HepG2 (cell line): ENCODE data around the gene ESF1. TPM values are rescaled to one million over a fixed set of nuclear protein-coding genes. Genes with fewer than 3 reads are reported as not detected.

Source experiments
- CBX5 ChIP-seq: sonication (generic); formaldehyde crosslinking; IDR thresholded peaks from 2 replicates; pipeline ENCODE4 v1.4.0; 2020; ENCODE audit warnings: missing genetic modification reagents, borderline replicate concordance
- NFE2 ChIP-seq: sonication (generic); formaldehyde crosslinking; IDR thresholded peaks from 2 replicates; pipeline ENCODE4 v1.4.0; 2020; ENCODE audit warnings: missing genetic modification reagents
- PHF21A ChIP-seq: sonication (generic); formaldehyde crosslinking; IDR thresholded peaks from 2 replicates; pipeline ENCODE4 v1.5.0; 2020; ENCODE audit warnings: mild to moderate bottlenecking, missing genetic modification reagents
- SCMH1 ChIP-seq: sonication (generic); formaldehyde crosslinking; IDR thresholded peaks from 2 replicates; pipeline ENCODE4 v1.9.0; 2021; ENCODE audit warnings: missing genetic modification reagents, mild to moderate bottlenecking, borderline replicate concordance
- SIX1 ChIP-seq: sonication (generic); formaldehyde crosslinking; IDR thresholded peaks from 2 replicates; pipeline ENCODE4 v1.4.0; 2020; ENCODE audit warnings: missing genetic modification reagents, borderline replicate concordance
- SOX5 ChIP-seq: IDR thresholded peaks from 2 replicates; pipeline ENCODE4 v1.6.1; 2016; ENCODE audit warnings: borderline replicate concordance
- YEATS4 ChIP-seq: sonication (generic); formaldehyde crosslinking; IDR thresholded peaks from 2 replicates; pipeline ENCODE4 v1.4.0; 2020; ENCODE audit warnings: missing genetic modification reagents, borderline replicate concordance
- ZNF564 ChIP-seq: sonication (generic); formaldehyde crosslinking; IDR thresholded peaks from 2 replicates; pipeline ENCODE4 v1.8.1; 2023; ENCODE audit warnings: mild to moderate bottlenecking, missing genetic modification reagents
- ZNF605 ChIP-seq: sonication (generic); formaldehyde crosslinking; IDR thresholded peaks from 2 replicates; pipeline ENCODE4 v1.8.0; 2022; ENCODE audit warnings: mild to moderate bottlenecking, missing genetic modification reagents
- ZNF670 ChIP-seq: sonication (generic); formaldehyde crosslinking; IDR thresholded peaks from 2 replicates; pipeline ENCODE4 v1.8.0; 2022; ENCODE audit warnings: mild to moderate bottlenecking, missing genetic modification reagents, borderline replicate concordance
- ZSCAN22 ChIP-seq: sonication (generic); formaldehyde crosslinking; IDR thresholded peaks from 2 replicates; pipeline ENCODE4 v1.4.0; 2020; ENCODE audit warnings: mild to moderate bottlenecking, missing genetic modification reagents
- polyA plus RNA-seq, 8 experiments: library from polyadenylated mRNA; depleted of rRNA in 3 of 8; stranded (reverse) in 7 of 8; unstranded in 1 of 8; fragments of >200 nt; fragmentation: Illumina TruSeq in 4 of 8; extraction: Trizol in 4 of 8; gene quantifications; 2 replicates each; pipeline versions ENCODE4 v1.2.1 to v1.2.3, GENCODE V29; 2011 to 2016; ENCODE audit warnings: low read depth in 4 of 8, missing spikeins in 1 of 8, mixed read lengths in 1 of 8; ENCODE audit not compliant: insufficient read depth in 1 of 8
- total RNA-seq, 5 experiments: library from RNA; depleted of rRNA; stranded (reverse); fragments of >200 nt; fragmentation: Illumina TruSeq; extraction: Trizol; gene quantifications; 2 replicates each; pipeline ENCODE4 v1.2.3, GENCODE V29; 2016; ENCODE audit warnings: low read depth in 1 of 5
- TF ChIP-seq, protein P1 (sequence below): sonication (generic); formaldehyde crosslinking; IDR thresholded peaks from 2 replicates; pipeline ENCODE4 v1.9.0; 2021; ENCODE audit warnings: mild to moderate bottlenecking, missing genetic modification reagents
- TF ChIP-seq, protein P2 (sequence below): IDR thresholded peaks from 2 replicates; pipeline ENCODE4 v1.6.1; 2016; ENCODE audit warnings: mild to moderate bottlenecking
- TF ChIP-seq, protein P3 (sequence below): sonication (generic); formaldehyde crosslinking; IDR thresholded peaks from 2 replicates; pipeline ENCODE4 v1.4.0; 2020; ENCODE audit warnings: missing genetic modification reagents, borderline replicate concordance
- TF ChIP-seq, protein P4 (sequence below): IDR thresholded peaks from 2 replicates; pipeline ENCODE4 v1.6.1; 2016; ENCODE audit warnings: missing compliant biosample characterization, missing genetic modification reagents, borderline replicate concordance
- TF ChIP-seq, protein P5 (sequence below), 2 experiments: fragments of 450-650 bp in 1 of 2; sonication (generic) in 1 of 2; formaldehyde crosslinking; IDR thresholded peaks; 2 replicates each; pipeline versions ENCODE4 v1.5.0 to v1.8.0; 2020 to 2022; ENCODE audit warnings: mild to moderate bottlenecking in 1 of 2, missing genetic modification reagents in 1 of 2

The ESF1 gene
- total and polyA plus RNA-seq, 2 of the 13 experiments (the other 11 are each of a cell fraction or from before 2014, with no cell fraction given), result 7.3 to 66.9 TPM

DNA sequence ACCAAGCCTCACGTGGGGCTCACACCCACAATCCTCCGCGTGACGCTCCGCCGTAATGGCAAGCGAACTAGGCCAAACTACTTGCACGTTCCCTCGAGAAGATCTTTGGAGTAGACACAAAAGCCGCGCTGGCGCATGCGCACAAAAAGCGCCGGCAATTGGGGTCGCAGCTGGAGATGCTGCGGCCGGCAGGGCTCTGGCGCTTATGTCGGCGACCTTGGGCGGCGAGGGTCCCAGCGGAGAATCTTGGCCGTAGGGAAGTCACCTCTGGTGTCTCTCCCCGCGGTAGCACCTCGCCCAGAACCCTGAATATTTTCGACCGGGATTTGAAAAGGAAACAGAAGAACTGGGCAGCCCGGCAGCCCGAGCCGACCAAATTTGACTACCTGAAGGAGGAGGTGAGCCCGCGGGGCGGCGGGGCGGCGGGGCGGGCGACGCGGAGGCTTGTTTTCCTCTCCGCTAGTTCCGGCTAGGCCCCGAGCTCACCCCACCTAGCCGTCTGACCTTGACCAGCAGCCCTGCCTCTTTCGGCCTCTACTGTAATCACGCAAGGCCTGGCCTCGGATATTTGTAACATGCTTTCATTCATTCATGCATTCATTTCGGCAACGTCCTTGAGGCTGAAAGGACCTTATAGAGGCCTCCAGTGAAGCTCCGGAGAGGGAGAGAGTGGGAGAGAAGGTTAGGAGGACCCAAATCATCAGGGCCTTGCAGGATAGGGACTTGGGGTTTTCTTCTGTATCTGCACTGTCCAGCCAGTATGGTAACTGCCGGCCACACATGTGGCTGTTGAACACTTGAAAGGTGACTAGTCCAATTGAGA lies at the start of gene ESF1, which contains the start of gene NDUFAF5 (continued):
- TF ChIP-seq, protein P1, sequence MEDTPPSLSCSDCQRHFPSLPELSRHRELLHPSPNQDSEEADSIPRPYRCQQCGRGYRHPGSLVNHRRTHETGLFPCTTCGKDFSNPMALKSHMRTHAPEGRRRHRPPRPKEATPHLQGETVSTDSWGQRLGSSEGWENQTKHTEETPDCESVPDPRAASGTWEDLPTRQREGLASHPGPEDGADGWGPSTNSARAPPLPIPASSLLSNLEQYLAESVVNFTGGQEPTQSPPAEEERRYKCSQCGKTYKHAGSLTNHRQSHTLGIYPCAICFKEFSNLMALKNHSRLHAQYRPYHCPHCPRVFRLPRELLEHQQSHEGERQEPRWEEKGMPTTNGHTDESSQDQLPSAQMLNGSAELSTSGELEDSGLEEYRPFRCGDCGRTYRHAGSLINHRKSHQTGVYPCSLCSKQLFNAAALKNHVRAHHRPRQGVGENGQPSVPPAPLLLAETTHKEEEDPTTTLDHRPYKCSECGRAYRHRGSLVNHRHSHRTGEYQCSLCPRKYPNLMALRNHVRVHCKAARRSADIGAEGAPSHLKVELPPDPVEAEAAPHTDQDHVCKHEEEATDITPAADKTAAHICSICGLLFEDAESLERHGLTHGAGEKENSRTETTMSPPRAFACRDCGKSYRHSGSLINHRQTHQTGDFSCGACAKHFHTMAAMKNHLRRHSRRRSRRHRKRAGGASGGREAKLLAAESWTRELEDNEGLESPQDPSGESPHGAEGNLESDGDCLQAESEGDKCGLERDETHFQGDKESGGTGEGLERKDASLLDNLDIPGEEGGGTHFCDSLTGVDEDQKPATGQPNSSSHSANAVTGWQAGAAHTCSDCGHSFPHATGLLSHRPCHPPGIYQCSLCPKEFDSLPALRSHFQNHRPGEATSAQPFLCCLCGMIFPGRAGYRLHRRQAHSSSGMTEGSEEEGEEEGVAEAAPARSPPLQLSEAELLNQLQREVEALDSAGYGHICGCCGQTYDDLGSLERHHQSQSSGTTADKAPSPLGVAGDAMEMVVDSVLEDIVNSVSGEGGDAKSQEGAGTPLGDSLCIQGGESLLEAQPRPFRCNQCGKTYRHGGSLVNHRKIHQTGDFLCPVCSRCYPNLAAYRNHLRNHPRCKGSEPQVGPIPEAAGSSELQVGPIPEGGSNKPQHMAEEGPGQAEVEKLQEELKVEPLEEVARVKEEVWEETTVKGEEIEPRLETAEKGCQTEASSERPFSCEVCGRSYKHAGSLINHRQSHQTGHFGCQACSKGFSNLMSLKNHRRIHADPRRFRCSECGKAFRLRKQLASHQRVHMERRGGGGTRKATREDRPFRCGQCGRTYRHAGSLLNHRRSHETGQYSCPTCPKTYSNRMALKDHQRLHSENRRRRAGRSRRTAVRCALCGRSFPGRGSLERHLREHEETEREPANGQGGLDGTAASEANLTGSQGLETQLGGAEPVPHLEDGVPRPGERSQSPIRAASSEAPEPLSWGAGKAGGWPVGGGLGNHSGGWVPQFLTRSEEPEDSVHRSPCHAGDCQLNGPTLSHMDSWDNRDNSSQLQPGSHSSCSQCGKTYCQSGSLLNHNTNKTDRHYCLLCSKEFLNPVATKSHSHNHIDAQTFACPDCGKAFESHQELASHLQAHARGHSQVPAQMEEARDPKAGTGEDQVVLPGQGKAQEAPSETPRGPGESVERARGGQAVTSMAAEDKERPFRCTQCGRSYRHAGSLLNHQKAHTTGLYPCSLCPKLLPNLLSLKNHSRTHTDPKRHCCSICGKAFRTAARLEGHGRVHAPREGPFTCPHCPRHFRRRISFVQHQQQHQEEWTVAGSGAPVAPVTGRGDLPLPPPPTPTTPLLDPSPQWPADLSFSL, result no peak
- TF ChIP-seq, protein P2, sequence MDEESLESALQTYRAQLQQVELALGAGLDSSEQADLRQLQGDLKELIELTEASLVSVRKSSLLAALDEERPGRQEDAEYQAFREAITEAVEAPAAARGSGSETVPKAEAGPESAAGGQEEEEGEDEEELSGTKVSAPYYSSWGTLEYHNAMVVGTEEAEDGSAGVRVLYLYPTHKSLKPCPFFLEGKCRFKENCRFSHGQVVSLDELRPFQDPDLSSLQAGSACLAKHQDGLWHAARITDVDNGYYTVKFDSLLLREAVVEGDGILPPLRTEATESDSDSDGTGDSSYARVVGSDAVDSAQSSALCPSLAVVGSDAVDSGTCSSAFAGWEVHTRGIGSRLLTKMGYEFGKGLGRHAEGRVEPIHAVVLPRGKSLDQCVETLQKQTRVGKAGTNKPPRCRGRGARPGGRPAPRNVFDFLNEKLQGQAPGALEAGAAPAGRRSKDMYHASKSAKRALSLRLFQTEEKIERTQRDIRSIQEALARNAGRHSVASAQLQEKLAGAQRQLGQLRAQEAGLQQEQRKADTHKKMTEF (CRISPR knock-in tag), result peak; percentile 97
- peak; percentile 77 for TF ChIP-seq SOX5 (CRISPR knock-in tag)
- TF ChIP-seq ZSCAN22 (CRISPR knock-in tag), result no peak
- TF ChIP-seq ZNF605, result peak; percentile 76
- TF ChIP-seq YEATS4, result peak; percentile 100
- TF ChIP-seq ZNF670 (CRISPR knock-in tag), result no peak; the same call in none of the 2 replicates
- TF ChIP-seq SIX1 (CRISPR knock-in tag), result peak; percentile 81; the same call in 1 of the 2 replicates
- TF ChIP-seq PHF21A (CRISPR knock-in tag), result peak; percentile 93
- peak; percentile 96 for TF ChIP-seq ZNF564 (CRISPR knock-in tag)
- no peak for TF ChIP-seq SCMH1 (CRISPR knock-in tag)
- TF ChIP-seq NFE2, result peak; percentile 33
- TF ChIP-seq, protein P3, sequence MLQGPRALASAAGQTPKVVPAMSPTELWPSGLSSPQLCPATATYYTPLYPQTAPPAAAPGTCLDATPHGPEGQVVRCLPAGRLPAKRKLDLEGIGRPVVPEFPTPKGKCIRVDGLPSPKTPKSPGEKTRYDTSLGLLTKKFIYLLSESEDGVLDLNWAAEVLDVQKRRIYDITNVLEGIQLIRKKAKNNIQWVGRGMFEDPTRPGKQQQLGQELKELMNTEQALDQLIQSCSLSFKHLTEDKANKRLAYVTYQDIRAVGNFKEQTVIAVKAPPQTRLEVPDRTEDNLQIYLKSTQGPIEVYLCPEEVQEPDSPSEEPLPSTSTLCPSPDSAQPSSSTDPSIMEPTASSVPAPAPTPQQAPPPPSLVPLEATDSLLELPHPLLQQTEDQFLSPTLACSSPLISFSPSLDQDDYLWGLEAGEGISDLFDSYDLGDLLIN, result peak; percentile 98
- TF ChIP-seq, protein P4, sequence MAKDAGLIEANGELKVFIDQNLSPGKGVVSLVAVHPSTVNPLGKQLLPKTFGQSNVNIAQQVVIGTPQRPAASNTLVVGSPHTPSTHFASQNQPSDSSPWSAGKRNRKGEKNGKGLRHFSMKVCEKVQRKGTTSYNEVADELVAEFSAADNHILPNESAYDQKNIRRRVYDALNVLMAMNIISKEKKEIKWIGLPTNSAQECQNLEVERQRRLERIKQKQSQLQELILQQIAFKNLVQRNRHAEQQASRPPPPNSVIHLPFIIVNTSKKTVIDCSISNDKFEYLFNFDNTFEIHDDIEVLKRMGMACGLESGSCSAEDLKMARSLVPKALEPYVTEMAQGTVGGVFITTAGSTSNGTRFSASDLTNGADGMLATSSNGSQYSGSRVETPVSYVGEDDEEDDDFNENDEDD (CRISPR knock-in tag), result peak; percentile 97
- peak; percentile 99 for TF ChIP-seq CBX5 (CRISPR knock-in tag)
- TF ChIP-seq, protein P5, sequence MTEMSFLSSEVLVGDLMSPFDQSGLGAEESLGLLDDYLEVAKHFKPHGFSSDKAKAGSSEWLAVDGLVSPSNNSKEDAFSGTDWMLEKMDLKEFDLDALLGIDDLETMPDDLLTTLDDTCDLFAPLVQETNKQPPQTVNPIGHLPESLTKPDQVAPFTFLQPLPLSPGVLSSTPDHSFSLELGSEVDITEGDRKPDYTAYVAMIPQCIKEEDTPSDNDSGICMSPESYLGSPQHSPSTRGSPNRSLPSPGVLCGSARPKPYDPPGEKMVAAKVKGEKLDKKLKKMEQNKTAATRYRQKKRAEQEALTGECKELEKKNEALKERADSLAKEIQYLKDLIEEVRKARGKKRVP (CRISPR knock-in tag; IDR thresholded peaks at IDR 0.05), result peak in 1 of 2 experiments; percentile 86; a peak in 2 of 4 replicates
